ENCODE results near the gene ATP9B.
"Not testable (repeated sequence)": the region's sequence is repeated elsewhere in the genome, so short reads cannot be mapped to it uniquely, and the experiment has no call there.

The ATP9B gene

GRCh38 chr18:79246309-79247108 is 177.3 kb downstream of the ATP9B start:
- DNase-seq: peak; percentile 54

GRCh38 chr18:79248495-79249060 is 179.4 kb downstream of the ATP9B start:
- DNase-seq: no peak

GRCh38 chr18:79250301-79250981 is 181.2 kb downstream of the ATP9B start:
- no peak for DNase-seq

GRCh38 chr18:79251021-79251420 is 181.8 kb downstream of the ATP9B start:
- no peak for DNase-seq

- DNase-seq: no peak
Observed at GRCh38 chr18:79252904-79253633, 183.9 kb downstream of the ATP9B start.

- no peak for DNase-seq
Observed at GRCh38 chr18:79257480-79257879, 188.3 kb downstream of the ATP9B start.

GRCh38 chr18:79258447-79258846 is 189.3 kb downstream of the ATP9B start:
- DNase-seq: no peak

GRCh38 chr18:79259218-79259617 is 190.0 kb downstream of the ATP9B start:
- DNase-seq: no peak

GRCh38 chr18:79260023-79260422 is 190.8 kb downstream of the ATP9B start:
- DNase-seq: no peak

- DNase-seq: peak; percentile 64
Observed at GRCh38 chr18:79260510-79260909, 191.3 kb downstream of the ATP9B start.

- DNase-seq: not testable (repeated sequence)
Observed at GRCh38 chr18:79265068-79265467, 195.9 kb downstream of the ATP9B start.

- not testable (repeated sequence) for DNase-seq
Observed at GRCh38 chr18:79271812-79272211, 202.6 kb downstream of the ATP9B start.

GRCh38 chr18:79272916-79273315 is 203.7 kb downstream of the ATP9B start:
- no peak for DNase-seq

GRCh38 chr18:79274823-79275222 is 205.6 kb downstream of the ATP9B start:
- no peak for DNase-seq

- no peak for DNase-seq
Observed at GRCh38 chr18:79275461-79275860, 206.3 kb downstream of the ATP9B start.

GRCh38 chr18:79275992-79276391 is 206.8 kb downstream of the ATP9B start:
- DNase-seq: no peak

- DNase-seq: no peak
Observed at GRCh38 chr18:79278896-79279295, 209.7 kb downstream of the ATP9B start.

GRCh38 chr18:79283131-79283810 is 214.1 kb downstream of the ATP9B start:
- DNase-seq: no peak

- DNase-seq: no peak
Observed at GRCh38 chr18:79283929-79284328, 214.7 kb downstream of the ATP9B start.

GRCh38 chr18:79285191-79285590 is 216.0 kb downstream of the ATP9B start:
- not testable (repeated sequence) for DNase-seq

- DNase-seq: not testable (repeated sequence)
Observed at GRCh38 chr18:79290409-79290808, 221.2 kb downstream of the ATP9B start.

- DNase-seq: no peak
Observed at GRCh38 chr18:79290876-79291275, 221.7 kb downstream of the ATP9B start.

GRCh38 chr18:79294235-79294634 is 225.0 kb downstream of the ATP9B start:
- DNase-seq: peak; percentile 13

All from MV-4-11 (cell line).